Measurements from ENCODE around the gene APMAP.

APMAP gene

GRCh38 chr20:24970030-24970553, 22.5 kb downstream of the APMAP start:
- no peaks in the 10 kb centered on the region for H3K4me1 ChIP-seq (ENCODE audit: control insufficient read depth in 1 of 2, insufficient read depth in 2 of 2, low read length in 2 of 2)
- H3K27me3 ChIP-seq (ENCODE audit: low read depth, low read length) = no peaks in the 10 kb centered on the region
- H3K27ac ChIP-seq (ENCODE audit: low read length) = no peak overlapping the region
- no peaks in the 10 kb centered on the region for H3K9me3 ChIP-seq (ENCODE audit: control insufficient read depth in 1 of 2, low read length in 2 of 2)
- H3K4me3 ChIP-seq (ENCODE audit: low read depth in 1 of 2, low read length in 2 of 2) = no peak overlapping the region
- peaks cover 66 to 88% of the 10 kb centered on the region in 2 donors for H3K36me3 ChIP-seq (ENCODE audit: control insufficient read depth in 1 of 2, insufficient read depth in 2 of 2, low read length in 2 of 2)

- Histone ChIP-seq H3K4me3 (ENCODE audit: low read depth in 1 of 2, low read length in 2 of 2) (no peak overlapping the region), H3K36me3 (ENCODE audit: control insufficient read depth in 1 of 2, insufficient read depth in 2 of 2, low read length in 2 of 2) (peaks cover 68 to 88% of the 10 kb centered on the region in 2 donors), H3K27me3 (ENCODE audit: low read depth, low read length) (no peaks in the 10 kb centered on the region), H3K27ac (ENCODE audit: low read length) (no peak overlapping the region), H3K4me1 (ENCODE audit: control insufficient read depth in 1 of 2, insufficient read depth in 2 of 2, low read length in 2 of 2) (no peaks in the 10 kb centered on the region), H3K9me3 (ENCODE audit: control insufficient read depth in 1 of 2, low read length in 2 of 2) (no peaks in the 10 kb centered on the region)
These were observed 23.1 kb downstream of the APMAP start for GRCh38 chr20:24969186-24970029.

- no peaks in the 10 kb centered on the region for H3K27me3 ChIP-seq (ENCODE audit: low read depth, low read length)
- H3K4me3 ChIP-seq (ENCODE audit: low read depth in 1 of 2, low read length in 2 of 2) = no peak overlapping the region
- no peak overlapping the region for H3K27ac ChIP-seq (ENCODE audit: low read length)
- no peaks in the 10 kb centered on the region for H3K4me1 ChIP-seq (ENCODE audit: control insufficient read depth in 1 of 2, insufficient read depth in 2 of 2, low read length in 2 of 2)
- H3K36me3 ChIP-seq (ENCODE audit: control insufficient read depth in 1 of 2, insufficient read depth in 2 of 2, low read length in 2 of 2) = peaks cover 75 to 93% of the 10 kb centered on the region in 2 donors
- H3K9me3 ChIP-seq (ENCODE audit: control insufficient read depth in 1 of 2, low read length in 2 of 2) = no peaks in the 10 kb centered on the region
These were observed 24.2 kb downstream of the APMAP start for GRCh38 chr20:24968278-24968800.

GRCh38 chr20:24966317-24967012, 26.1 kb downstream of the APMAP start:
- Histone ChIP-seq H3K27ac (ENCODE audit: low read length) (no peak overlapping the region), H3K36me3 (ENCODE audit: control insufficient read depth in 1 of 2, insufficient read depth in 2 of 2, low read length in 2 of 2) (peaks cover 71 to 92% of the 10 kb centered on the region in 2 donors)

GRCh38 chr20:24965065-24965919, 27.3 kb downstream of the APMAP start:
- peaks cover 75 to 91% of the 10 kb centered on the region in 2 donors for H3K36me3 ChIP-seq (ENCODE audit: control insufficient read depth in 1 of 2, insufficient read depth in 2 of 2, low read length in 2 of 2)
- H3K4me3 ChIP-seq (ENCODE audit: low read depth in 1 of 2, low read length in 2 of 2) = no peak overlapping the region
- H3K9me3 ChIP-seq (ENCODE audit: control insufficient read depth in 1 of 2, low read length in 2 of 2) = no peaks in the 10 kb centered on the region
- no peaks in the 10 kb centered on the region for H3K4me1 ChIP-seq (ENCODE audit: control insufficient read depth in 1 of 2, insufficient read depth in 2 of 2, low read length in 2 of 2)
- H3K27me3 ChIP-seq (ENCODE audit: low read depth, low read length) = no peaks in the 10 kb centered on the region
- H3K27ac ChIP-seq (ENCODE audit: low read length) = no peak overlapping the region

More at GRCh38 chr20:24966317-24967012, 26.1 kb downstream of the APMAP start:
- Histone ChIP-seq H3K4me1 (ENCODE audit: control insufficient read depth in 1 of 2, insufficient read depth in 2 of 2, low read length in 2 of 2) (no peaks in the 10 kb centered on the region), H3K4me3 (ENCODE audit: low read depth in 1 of 2, low read length in 2 of 2) (no peak overlapping the region), H3K27me3 (ENCODE audit: low read depth, low read length) (no peaks in the 10 kb centered on the region), H3K9me3 (ENCODE audit: control insufficient read depth in 1 of 2, low read length in 2 of 2) (no peaks in the 10 kb centered on the region)

- Histone ChIP-seq H3K4me3 (ENCODE audit: low read depth in 1 of 2, low read length in 2 of 2) (no peak overlapping the region), H3K36me3 (ENCODE audit: control insufficient read depth in 1 of 2, insufficient read depth in 2 of 2, low read length in 2 of 2) (peaks cover 74 to 91% of the 10 kb centered on the region in 2 donors), H3K27me3 (ENCODE audit: low read depth, low read length) (no peaks in the 10 kb centered on the region), H3K27ac (ENCODE audit: low read length) (no peak overlapping the region), H3K4me1 (ENCODE audit: control insufficient read depth in 1 of 2, insufficient read depth in 2 of 2, low read length in 2 of 2) (no peaks in the 10 kb centered on the region), H3K9me3 (ENCODE audit: control insufficient read depth in 1 of 2, low read length in 2 of 2) (no peaks in the 10 kb centered on the region)
These were observed 28.1 kb downstream of the APMAP start for GRCh38 chr20:24964506-24964840.

GRCh38 chr20:24963672-24964505, 28.7 kb downstream of the APMAP start:
- peaks cover 70 to 90% of the 10 kb centered on the region in 2 donors for H3K36me3 ChIP-seq (ENCODE audit: control insufficient read depth in 1 of 2, insufficient read depth in 2 of 2, low read length in 2 of 2)

GRCh38 chr20:24962510-24962909, 30.0 kb downstream of the APMAP start:
- H3K27ac ChIP-seq (ENCODE audit: low read length) = no peak overlapping the region
- H3K9me3 ChIP-seq (ENCODE audit: control insufficient read depth in 1 of 2, low read length in 2 of 2) = no peaks in the 10 kb centered on the region
- no peaks in the 10 kb centered on the region for H3K4me1 ChIP-seq (ENCODE audit: control insufficient read depth in 1 of 2, insufficient read depth in 2 of 2, low read length in 2 of 2)
- peaks cover 61 to 89% of the 10 kb centered on the region in 2 donors for H3K36me3 ChIP-seq (ENCODE audit: control insufficient read depth in 1 of 2, insufficient read depth in 2 of 2, low read length in 2 of 2)
- no peaks in the 10 kb centered on the region for H3K27me3 ChIP-seq (ENCODE audit: low read depth, low read length)
- H3K4me3 ChIP-seq (ENCODE audit: low read depth in 1 of 2, low read length in 2 of 2) = no peak overlapping the region

More at GRCh38 chr20:24963672-24964505, 28.7 kb downstream of the APMAP start:
- H3K4me1 ChIP-seq (ENCODE audit: control insufficient read depth in 1 of 2, insufficient read depth in 2 of 2, low read length in 2 of 2) = no peaks in the 10 kb centered on the region
- no peaks in the 10 kb centered on the region for H3K9me3 ChIP-seq (ENCODE audit: control insufficient read depth in 1 of 2, low read length in 2 of 2)
- H3K27ac ChIP-seq (ENCODE audit: low read length) = no peak overlapping the region
- no peak overlapping the region for H3K4me3 ChIP-seq (ENCODE audit: low read depth in 1 of 2, low read length in 2 of 2)
- no peaks in the 10 kb centered on the region for H3K27me3 ChIP-seq (ENCODE audit: low read depth, low read length)

GRCh38 chr20:24962182-24962492, 30.4 kb downstream of the APMAP start:
- H3K4me3 ChIP-seq (ENCODE audit: low read depth in 1 of 2, low read length in 2 of 2) = no peak overlapping the region

GRCh38 chr20:24961384-24962181, 31.0 kb downstream of the APMAP start:
- H3K36me3 ChIP-seq (ENCODE audit: control insufficient read depth in 1 of 2, insufficient read depth in 2 of 2, low read length in 2 of 2) = peaks cover 59 to 90% of the 10 kb centered on the region in 2 donors
- no peak overlapping the region for H3K27ac ChIP-seq (ENCODE audit: low read length)
- H3K4me3 ChIP-seq (ENCODE audit: low read depth in 1 of 2, low read length in 2 of 2) = no peak overlapping the region
- H3K27me3 ChIP-seq (ENCODE audit: low read depth, low read length) = no peaks in the 10 kb centered on the region
- H3K9me3 ChIP-seq (ENCODE audit: control insufficient read depth in 1 of 2, low read length in 2 of 2) = no peaks in the 10 kb centered on the region
- no peaks in the 10 kb centered on the region for H3K4me1 ChIP-seq (ENCODE audit: control insufficient read depth in 1 of 2, insufficient read depth in 2 of 2, low read length in 2 of 2)

More at GRCh38 chr20:24962182-24962492, 30.4 kb downstream of the APMAP start:
- H3K9me3 ChIP-seq (ENCODE audit: control insufficient read depth in 1 of 2, low read length in 2 of 2) = no peaks in the 10 kb centered on the region
- H3K36me3 ChIP-seq (ENCODE audit: control insufficient read depth in 1 of 2, insufficient read depth in 2 of 2, low read length in 2 of 2) = peaks cover 61 to 89% of the 10 kb centered on the region in 2 donors
- no peak overlapping the region for H3K27ac ChIP-seq (ENCODE audit: low read length)
- H3K27me3 ChIP-seq (ENCODE audit: low read depth, low read length) = no peaks in the 10 kb centered on the region
- no peaks in the 10 kb centered on the region for H3K4me1 ChIP-seq (ENCODE audit: control insufficient read depth in 1 of 2, insufficient read depth in 2 of 2, low read length in 2 of 2)
